SHP77 (cell line): ENCODE results near the gene STPG3.
"Not testable (repeated sequence)": the region's sequence is repeated elsewhere in the genome, so short reads cannot be mapped to it uniquely, and the experiment has no call there.

Experiments
- DNase-seq, 2 experiments: peaks; one replicate each; lab custom pipeline; 2025; lab: John Stamatoyannopoulos, UW

STPG3 gene

GRCh38 chr9:137245450-137246421, 5.3 kb upstream of the STPG3 start:
- DNase-seq, result no peak

GRCh38 chr9:137247135-137247915, 3.8 kb upstream of the STPG3 start:
- no peak for DNase-seq

GRCh38 chr9:137247916-137248175, 3.2 kb upstream of the STPG3 start:
- no peak for DNase-seq

GRCh38 chr9:137250329-137251193, 525 bp upstream of the STPG3 start:
- DNase-seq, result no peak

GRCh38 chr9:137251490-137252268, 593 bp downstream of the STPG3 start:
- no peak for DNase-seq

GRCh38 chr9:137252555-137253506, 1.7 kb downstream of the STPG3 start:
- no peak for DNase-seq

GRCh38 chr9:137253717-137254623, 2.9 kb downstream of the STPG3 start:
- no peak for DNase-seq

- peak; percentile 76 to 79 for DNase-seq
Measured at GRCh38 chr9:137254624-137255447, 3.8 kb downstream of the STPG3 start, which contains the start of gene NELFB. NELFB (plus strand) TSS chr9:137255327.

GRCh38 chr9:137255448-137256114, 4.5 kb downstream of the STPG3 start:
- DNase-seq, result peak in 1 of 2 experiments; percentile 54

GRCh38 chr9:137256362-137256761, 5.3 kb downstream of the STPG3 start:
- DNase-seq, result no peak

GRCh38 chr9:137256856-137257255, 5.8 kb downstream of the STPG3 start:
- no peak for DNase-seq

GRCh38 chr9:137262173-137262908, 11.3 kb downstream of the STPG3 start:
- DNase-seq, result not testable (repeated sequence)

- DNase-seq, result no peak
Measured at GRCh38 chr9:137262909-137263285, 11.8 kb downstream of the STPG3 start.

GRCh38 chr9:137263506-137263905, 12.4 kb downstream of the STPG3 start:
- DNase-seq, result no peak

- no peak for DNase-seq
Measured at GRCh38 chr9:137264067-137264466, 13.0 kb downstream of the STPG3 start.

GRCh38 chr9:137265496-137266161, 14.5 kb downstream of the STPG3 start:
- DNase-seq, result no peak
